NK-92 treated with Interleukin-12 subunit alpha and Interleukin-12 subunit beta, amount 100 ng/mL, for 24 hours (cell line): ENCODE measurements around the gene CHEK1.

Source experiments
- DNase-seq: peaks from one replicate; lab custom pipeline; 2025; lab: John Stamatoyannopoulos, UW

Gene CHEK1

DNA sequence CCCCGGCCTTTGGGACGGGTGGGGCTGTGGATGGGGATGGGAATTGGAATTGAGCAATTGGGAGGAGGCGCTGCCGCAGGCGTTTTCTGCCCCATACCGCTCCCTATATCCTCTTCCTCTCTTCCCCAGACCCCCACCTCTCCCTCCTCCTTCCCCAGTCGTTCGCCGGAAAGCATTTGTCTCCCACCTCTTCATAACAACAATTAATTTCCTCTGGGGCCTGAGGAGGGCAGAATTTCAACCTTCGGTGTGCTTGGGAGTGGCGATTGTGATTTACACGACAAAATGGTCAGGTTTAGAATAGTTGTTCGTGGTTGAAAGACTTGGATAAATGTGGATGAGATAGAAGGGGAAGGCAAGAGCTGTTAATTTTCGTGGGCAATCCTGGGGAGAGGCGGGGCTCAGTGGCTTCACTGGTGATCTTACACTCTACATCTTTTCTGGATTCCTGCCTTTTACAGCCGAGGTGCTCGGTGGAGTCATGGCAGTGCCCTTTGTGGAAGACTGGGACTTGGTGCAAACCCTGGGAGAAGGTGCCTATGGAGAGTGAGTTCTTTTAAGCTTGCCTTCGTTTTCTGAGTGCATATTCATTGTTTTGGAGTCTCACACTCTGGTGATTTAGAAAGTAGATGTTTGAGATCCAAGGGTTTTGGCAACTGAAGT lies 1.5 kb downstream of the CHEK1 start:
- no peak for DNase-seq

GRCh38 chr11:125627236-125627910 lies 2.4 kb downstream of the CHEK1 start:
- no peak for DNase-seq

GRCh38 chr11:125637840-125638239 lies 12.9 kb downstream of the CHEK1 start:
- DNase-seq, result no peak

- DNase-seq, result no peak
These were observed 13.4 kb downstream of the CHEK1 start for GRCh38 chr11:125638315-125638714.

DNA sequence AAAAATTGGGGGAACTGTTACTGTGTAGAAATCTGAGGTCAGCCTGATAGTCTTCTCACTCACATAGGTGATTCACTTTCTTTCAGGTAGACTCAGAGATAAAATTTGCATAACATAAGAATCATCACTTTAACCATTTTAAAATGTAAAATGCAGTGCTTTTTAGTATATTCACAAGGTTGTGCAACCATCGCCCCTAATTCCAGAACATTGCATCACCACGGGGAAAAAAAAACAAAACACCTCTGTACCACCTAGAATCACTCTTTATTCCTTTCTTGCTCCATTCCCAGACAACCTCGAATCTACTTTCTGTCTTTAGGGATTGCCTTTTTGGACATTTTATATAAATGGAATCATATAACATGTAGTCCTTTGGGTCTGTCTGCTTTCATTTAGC lies 20.9 kb downstream of the CHEK1 start:
- no peak for DNase-seq

DNA sequence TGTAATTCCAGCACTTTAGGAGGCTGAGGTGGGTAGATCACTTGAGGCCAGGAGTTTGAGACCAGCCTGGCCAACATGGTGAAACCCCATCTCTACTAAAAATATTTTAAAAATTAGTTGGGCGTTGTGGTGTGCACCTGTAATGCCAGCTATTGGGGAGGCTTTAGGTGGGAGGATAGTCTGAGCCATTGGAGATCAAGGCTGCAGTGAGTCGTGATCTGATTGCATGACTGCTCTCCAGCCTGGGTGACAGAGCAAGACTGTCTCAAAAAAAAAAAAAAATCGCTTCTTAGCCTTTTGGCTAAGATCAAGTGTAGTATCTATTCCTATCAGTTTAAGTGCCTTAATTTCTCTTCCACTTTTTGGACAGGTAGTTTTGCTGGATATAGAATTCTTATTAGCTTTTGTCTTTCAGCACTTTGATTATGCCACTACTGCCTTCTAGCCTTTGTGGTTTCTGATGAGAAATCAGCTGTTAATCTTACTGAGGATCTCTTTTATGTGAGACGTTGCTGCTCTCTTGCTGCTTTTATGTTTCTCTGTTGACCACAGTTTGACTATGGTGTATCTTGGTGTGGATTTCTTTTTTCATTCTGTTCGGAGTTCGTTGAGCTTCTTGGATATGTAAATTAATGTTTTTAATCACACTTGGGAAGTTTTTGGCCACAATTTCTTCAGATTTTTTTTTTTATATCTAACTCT lies 24.7 kb downstream of the CHEK1 start:
- no peak for DNase-seq

DNA sequence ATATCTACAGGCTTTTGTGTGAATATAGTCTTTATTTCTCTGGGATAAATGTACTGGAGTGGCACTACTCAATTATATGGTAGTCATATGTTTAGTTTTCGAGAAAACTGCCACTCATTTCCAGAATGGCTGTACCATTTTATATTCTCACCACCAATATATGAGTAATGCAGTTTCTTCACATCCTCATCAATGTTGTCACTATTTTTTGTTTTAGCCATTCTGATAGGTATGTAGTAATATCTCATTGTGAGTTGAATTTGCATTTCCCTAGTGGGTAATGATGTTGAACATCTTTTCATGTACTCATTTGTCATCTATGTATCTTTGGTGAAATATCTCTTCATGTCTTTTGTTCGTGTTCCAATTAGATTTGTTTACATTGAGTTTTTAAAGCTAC lies 37.7 kb downstream of the CHEK1 start:
- no peak for DNase-seq

DNA sequence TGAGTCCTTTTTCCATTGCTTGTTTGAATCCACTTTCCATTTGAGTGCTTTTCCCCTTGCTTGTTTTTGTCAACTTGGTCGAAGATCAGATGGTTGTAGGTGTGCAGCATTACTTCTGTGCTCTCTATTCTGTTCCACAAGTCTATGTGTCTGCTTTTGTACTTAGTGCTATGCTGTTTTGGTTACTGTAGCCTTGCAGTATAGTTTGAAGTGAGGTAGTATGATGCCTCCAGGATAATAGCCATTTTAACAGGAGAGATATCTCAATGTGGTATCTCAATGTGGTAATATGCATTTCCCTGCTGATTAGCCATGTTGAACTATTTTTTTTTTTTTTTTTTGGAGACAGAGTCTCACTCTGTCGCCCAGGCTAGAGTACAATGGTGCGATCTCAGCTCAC lies 38.9 kb downstream of the CHEK1 start:
- DNase-seq, result no peak

DNA sequence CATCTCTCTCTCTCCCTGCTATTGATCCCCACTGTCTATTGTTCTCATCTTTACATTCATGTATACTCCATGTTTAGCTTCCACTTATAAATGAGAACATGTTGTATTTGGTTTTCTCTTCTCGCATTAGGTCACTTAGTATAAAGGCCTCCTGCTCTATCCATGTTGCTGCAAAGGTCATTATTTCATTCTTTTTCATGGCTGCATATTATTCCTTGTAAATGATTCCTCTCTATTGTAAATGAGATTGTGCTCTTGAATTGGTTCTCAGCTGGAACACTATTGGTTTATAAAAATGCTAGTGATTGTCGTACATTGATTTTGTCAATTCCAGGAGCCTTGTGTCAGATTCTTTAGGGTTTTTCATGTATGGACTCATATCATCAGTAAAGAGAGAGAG lies 42.2 kb downstream of the CHEK1 start:
- no peak for DNase-seq

- DNase-seq, result no peak
These were observed 45.2 kb downstream of the CHEK1 start for GRCh38 chr11:125670172-125670571.

GRCh38 chr11:125671561-125671960 lies 46.6 kb downstream of the CHEK1 start:
- no peak for DNase-seq

GRCh38 chr11:125674210-125674609 lies 49.2 kb downstream of the CHEK1 start:
- no peak for DNase-seq

DNA sequence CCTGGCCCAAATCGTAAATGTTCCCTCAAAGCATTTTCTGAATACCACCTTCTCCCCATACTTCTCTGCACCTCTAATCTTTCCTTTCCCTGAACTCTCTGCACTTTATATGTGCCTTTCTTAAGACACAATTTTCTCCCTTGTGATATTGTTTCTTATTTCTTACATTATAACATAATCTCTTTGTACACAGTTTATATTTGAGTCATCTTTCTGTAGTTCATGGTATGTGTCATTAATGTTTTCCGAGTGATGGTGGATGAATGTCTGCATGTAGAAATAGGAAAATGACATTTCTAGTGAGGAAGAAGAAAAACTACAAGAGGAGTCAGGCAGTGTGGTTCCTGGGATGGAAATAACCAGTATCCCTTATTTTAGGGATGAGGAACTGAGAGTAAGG lies 50.2 kb downstream of the CHEK1 start:
- no peak for DNase-seq

- DNase-seq, result no peak
These were observed 54.4 kb downstream of the CHEK1 start for GRCh38 chr11:125679397-125679796.

GRCh38 chr11:125679837-125680236 lies 54.9 kb downstream of the CHEK1 start:
- DNase-seq, result no peak

DNA sequence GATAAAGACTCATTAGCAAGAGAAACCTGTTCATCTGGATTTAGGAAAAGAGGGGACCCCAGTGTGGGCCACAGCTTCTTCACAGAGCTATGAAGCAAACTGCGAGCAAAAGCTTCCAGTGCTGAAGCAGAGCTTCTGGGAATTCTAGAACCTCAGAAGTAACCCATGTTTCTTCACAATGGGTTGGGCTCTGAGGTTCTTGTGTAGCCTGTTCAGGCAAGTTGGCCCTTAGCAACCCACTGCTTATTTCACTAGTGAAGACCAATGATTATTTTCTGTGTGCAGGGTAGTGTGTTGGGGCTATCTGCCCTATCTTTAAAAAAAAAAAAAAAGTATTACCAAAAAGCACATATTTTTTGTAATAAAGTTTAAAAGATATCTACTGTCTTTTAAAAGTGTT lies 55.8 kb downstream of the CHEK1 start, which contains the start of gene ACRV1:
Gene ACRV1, minus strand, starts transcription at position 101 of the 400 bp plus-strand sequence. Its CDS starts 67 bp downstream, at position 34.
- DNase-seq, result no peak

DNA sequence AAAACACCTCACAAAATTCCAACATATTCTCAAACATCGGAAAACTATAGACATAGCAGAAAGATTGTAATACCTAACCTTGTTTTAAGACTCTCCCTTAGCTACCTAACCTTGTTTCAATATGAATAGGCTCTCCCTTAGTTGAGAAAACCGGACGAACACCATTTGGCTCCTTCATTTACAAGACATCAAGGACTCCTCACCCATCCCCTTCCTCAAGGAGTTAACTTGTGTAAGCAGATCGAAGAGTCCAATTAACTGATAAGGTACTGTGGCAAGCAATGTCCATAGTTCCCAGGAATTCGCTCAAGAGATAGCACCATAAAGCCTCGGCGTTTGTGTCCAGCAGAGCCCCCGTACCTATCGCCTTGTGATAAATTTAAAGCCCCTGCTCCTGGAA lies 60.3 kb downstream of the CHEK1 start:
- DNase-seq, result no peak

DNA sequence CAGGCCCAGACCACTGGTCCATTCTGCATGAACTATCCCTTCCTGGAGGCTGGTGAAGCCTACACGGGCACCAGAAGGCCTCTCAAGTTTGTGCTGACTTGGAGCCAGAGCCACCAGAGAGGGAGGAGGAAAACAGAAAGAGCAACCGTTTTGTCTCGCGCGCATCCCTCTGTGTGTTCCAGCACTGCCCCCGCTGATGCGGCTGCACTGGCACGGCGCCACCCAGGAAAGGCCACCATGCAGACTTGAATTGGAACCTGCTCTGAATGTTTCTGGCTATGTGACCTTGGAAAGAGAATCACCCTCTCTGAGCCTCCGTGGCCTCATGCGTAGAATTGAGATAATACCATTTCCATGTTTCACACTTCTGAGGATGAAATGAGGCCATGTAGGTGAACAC lies 63.1 kb downstream of the CHEK1 start:
- no peak for DNase-seq

GRCh38 chr11:125688632-125689031 lies 63.7 kb downstream of the CHEK1 start:
- DNase-seq, result no peak

GRCh38 chr11:125689274-125689859 lies 64.4 kb downstream of the CHEK1 start:
- no peak for DNase-seq

DNA sequence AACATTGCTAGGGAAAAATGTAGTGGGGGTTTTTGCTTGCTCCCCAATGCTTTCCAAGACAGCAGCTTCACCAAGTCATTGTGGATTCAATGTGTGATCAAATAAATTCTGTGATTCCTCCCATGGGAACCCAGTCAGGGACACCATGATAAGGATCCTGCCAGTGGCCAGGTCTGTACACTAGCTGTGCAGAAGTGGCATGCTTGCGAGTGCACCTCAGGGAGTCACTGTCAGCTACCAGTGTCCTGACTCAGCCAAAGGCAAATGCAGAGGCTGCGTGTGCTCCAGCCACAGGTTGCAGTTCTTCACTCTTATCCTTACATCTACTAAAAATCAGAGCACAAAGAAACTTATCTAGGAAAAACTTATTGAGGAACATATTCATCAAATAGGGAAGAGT lies 65.0 kb downstream of the CHEK1 start:
- no peak for DNase-seq

- DNase-seq, result no peak
These were observed 67.9 kb downstream of the CHEK1 start for GRCh38 chr11:125692887-125693286.

GRCh38 chr11:125694951-125695350 lies 70.0 kb downstream of the CHEK1 start:
- DNase-seq, result no peak
